PC-9 (cell line): ENCODE data around the gene RABIF. TPM values are rescaled to one million over a fixed set of nuclear protein-coding genes. Genes with fewer than 3 reads are reported as not detected.

Experiments
- BruUV-seq: library from RNA; stranded (reverse); fragments of 400-500 nt; replicated peaks from 2 replicates; lab custom pipeline; 2021; lab: Mats Ljungman, UMichigan
- CTCF ChIA-PET: fragments of 300-600 bp; sonication (Branson Sonifier 250); formaldehyde crosslinking; loops from one replicate; lab custom pipeline; 2022; ENCODE audit warnings: antibody characterized with exemption; lab: Charles Lee
- POLR2A ChIA-PET: fragments of 300-600 bp; sonication (Branson Sonifier 250); formaldehyde crosslinking; loops from one replicate; lab custom pipeline; 2022; ENCODE audit warnings: antibody characterized with exemption; ENCODE audit not compliant: unreplicated experiment; lab: Charles Lee
- DNase-seq, 2 experiments: peaks; one replicate each; pipeline versions ENCODE4 v3.0.0 to v3.0.0-alpha.2; 2015 to 2022; ENCODE audit warnings: mixed read lengths in 1 of 2
- H2AFZ ChIP-seq: fragments of 200-600 bp; sonication (generic); 2 replicates; pipeline ENCODE4 v1.8.1; 2017; ENCODE audit warnings: antibody characterized with exemption
- H3F3A ChIP-seq: fragments of 200-600 bp; sonication (generic); 2 replicates; pipeline ENCODE4 v1.8.1; 2017; ENCODE audit warnings: antibody characterized with exemption, mild to moderate bottlenecking, low read depth; ENCODE audit not compliant: insufficient read depth
- H3K27ac ChIP-seq: fragments of 200-600 bp; sonication (generic); 2 replicates; pipeline ENCODE4 v1.6.1; 2016; ENCODE audit warnings: mixed run types
- H3K27me3 ChIP-seq: fragments of 200-600 bp; sonication (generic); 2 replicates; pipeline ENCODE4 v1.6.1; 2016; ENCODE audit warnings: low read depth, mixed run types; ENCODE audit not compliant: insufficient read depth
- H3K36me3 ChIP-seq: fragments of 200-600 bp; sonication (generic); 2 replicates; pipeline ENCODE4 v1.6.1; 2016; ENCODE audit warnings: low read depth, mixed run types
- H3K4me1 ChIP-seq: fragments of 200-600 bp; sonication (generic); replicated peaks from 2 replicates; pipeline ENCODE4 v1.6.1; 2016; ENCODE audit warnings: mixed run types; ENCODE audit not compliant: insufficient read depth
- H3K4me2 ChIP-seq: fragments of 200-600 bp; sonication (generic); 2 replicates; pipeline ENCODE4 v1.6.1; 2017; ENCODE audit warnings: mixed run types
- H3K4me3 ChIP-seq: fragments of 200-600 bp; sonication (generic); 2 replicates; pipeline ENCODE4 v1.6.1; 2016; ENCODE audit warnings: mixed run types
- H3K79me2 ChIP-seq: fragments of 200-600 bp; sonication (generic); 2 replicates; pipeline ENCODE4 v1.6.1; 2017; ENCODE audit warnings: low read depth, mixed run types
- H3K9me2 ChIP-seq: fragments of 200-600 bp; sonication (generic); 2 replicates; pipeline ENCODE4 v1.8.1; 2017; ENCODE audit warnings: mild to moderate bottlenecking; ENCODE audit not compliant: insufficient read depth
- H3K9me3 ChIP-seq: fragments of 200-600 bp; sonication (generic); 2 replicates; pipeline ENCODE4 v1.8.1; 2016; ENCODE audit warnings: low read depth; ENCODE audit not compliant: insufficient read depth
- H4K20me1 ChIP-seq: fragments of 200-600 bp; sonication (generic); 2 replicates; pipeline ENCODE4 v1.8.1; 2017; ENCODE audit not compliant: insufficient read depth
- CTCF ChIP-seq: fragments of 200-600 bp; sonication (generic); conservative IDR thresholded peaks from 2 replicates; pipeline ENCODE4 v1.6.1; 2017; ENCODE audit warnings: mixed run types, antibody characterized with exemption, mild to moderate bottlenecking, moderate library complexity
- EZH2 ChIP-seq: fragments of 200-600 bp; sonication (generic); IDR thresholded peaks from 2 replicates; pipeline ENCODE4 v1.8.0; 2017; ENCODE audit warnings: antibody characterized with exemption, low read depth
- intact Hi-C: fragments of 100-400 bp; cut with micrococcal nuclease; formaldehyde crosslinking; loops from one replicate; pipeline ENCODE4 v1.10.0; 2022; ENCODE audit not compliant: unreplicated experiment
- total RNA-seq: library from RNA; stranded (reverse); gene quantifications from 2 replicates; pipeline ENCODE4 v1.2.3, GENCODE V29; 2021

The RABIF gene
- total RNA-seq, 1 experiment from 2014 or later: 10.9 TPM

GRCh38 chr1:202935844-202936243, 46.9 kb upstream of the RABIF start:
- no peaks in the 10 kb centered on the region for H3K4me1 ChIP-seq
- H3K27ac ChIP-seq: no peak overlapping the region
- ChIA-PET POLR2A (no interaction called here), CTCF (no interaction called here)
- H2AFZ ChIP-seq: no peak overlapping the region; the same call in 1 of the 2 replicates
- no TSS peak for BruUV-seq
- H4K20me1 ChIP-seq: no peaks in the 10 kb centered on the region
- no peak overlapping the region for H3K4me3 ChIP-seq
- peaks cover 17% of the 10 kb centered on the region; the same call in 1 of the 2 replicates for H3F3A ChIP-seq
- no peaks in the 10 kb centered on the region; the same call in 1 of the 2 replicates for H3K9me3 ChIP-seq
- no peak for TF ChIP-seq CTCF
- no peak for TF ChIP-seq EZH2
- H3K79me2 ChIP-seq: no peaks in the 10 kb centered on the region
- H3K27me3 ChIP-seq: no peaks in the 10 kb centered on the region
- DNase-seq: no peak
- H3K9me2 ChIP-seq: no peaks in the 10 kb centered on the region
- H3K4me2 ChIP-seq: no peak overlapping the region
- H3K36me3 ChIP-seq: 0 out of 2 replicates have a peak, but pooled peaks cover 6% of the 10 kb centered on the region
- intact Hi-C loops: no loop called here

- Histone ChIP-seq H3F3A (peaks cover 15% of the 10 kb centered on the region; the same call in 1 of the 2 replicates), H2AFZ (no peak overlapping the region), H3K4me2 (no peak overlapping the region), H4K20me1 (no peaks in the 10 kb centered on the region), H3K27ac (no peak overlapping the region), H3K9me2 (no peaks in the 10 kb centered on the region), H3K36me3 (no peaks in the 10 kb centered on the region), H3K4me3 (no peak overlapping the region), H3K4me1 (no peaks in the 10 kb centered on the region), H3K79me2 (no peaks in the 10 kb centered on the region), H3K27me3 (no peaks in the 10 kb centered on the region), H3K9me3 (no peaks in the 10 kb centered on the region; the same call in 1 of the 2 replicates)
- no peak for DNase-seq
- ChIA-PET CTCF (no interaction called here), POLR2A (no interaction called here)
- no TSS peak for BruUV-seq
- intact Hi-C loops: no loop called here
- TF ChIP-seq CTCF (no peak), EZH2 (no peak)
Measured at GRCh38 chr1:202934755-202935154, 45.8 kb upstream of the RABIF start.

GRCh38 chr1:202932476-202932875, 43.5 kb upstream of the RABIF start:
- no peaks in the 10 kb centered on the region; the same call in 1 of the 2 replicates for H3K9me3 ChIP-seq
- no peaks in the 10 kb centered on the region for H3K79me2 ChIP-seq
- CTCF ChIA-PET: no interaction called here
- intact Hi-C loops: no loop called here
- no peaks in the 10 kb centered on the region for H3K4me1 ChIP-seq
- POLR2A ChIA-PET: no interaction called here
- no peak overlapping the region for H3K4me3 ChIP-seq
- no peak for TF ChIP-seq CTCF
- TF ChIP-seq EZH2: no peak
- H3K27ac ChIP-seq: no peak overlapping the region
- H4K20me1 ChIP-seq: no peaks in the 10 kb centered on the region
- DNase-seq: no peak
- H2AFZ ChIP-seq: no peak overlapping the region
- peaks cover 12% of the 10 kb centered on the region for H3F3A ChIP-seq
- H3K9me2 ChIP-seq: no peaks in the 10 kb centered on the region
- no peaks in the 10 kb centered on the region for H3K36me3 ChIP-seq
- BruUV-seq: no TSS peak
- no peaks in the 10 kb centered on the region for H3K27me3 ChIP-seq
- H3K4me2 ChIP-seq: no peak overlapping the region
